Type B pancreatic cell (in vitro differentiated cells): ENCODE results near the gene AGXT2. TPM values are rescaled to one million over a fixed set of nuclear protein-coding genes. Genes with fewer than 3 reads are reported as not detected.

Source experiments
- DNase-seq: peaks from one replicate; pipeline ENCODE4 v3.0.0; 2021; ENCODE audit warnings: mixed read lengths; ENCODE audit not compliant: unreplicated experiment; ENCODE audit errors: extremely low spot score
- H3K27ac Mint-ChIP-seq: 2 replicates; pipeline ENCODE4 v1.8.0; 2021; ENCODE audit warnings: mild to moderate bottlenecking, mixed read lengths
- H3K27me3 Mint-ChIP-seq: 2 replicates; pipeline ENCODE4 v1.8.0; 2021; ENCODE audit warnings: mixed read lengths
- H3K36me3 Mint-ChIP-seq: 2 replicates; pipeline ENCODE4 v1.8.0; 2021; ENCODE audit warnings: mixed read lengths
- H3K4me1 Mint-ChIP-seq: one replicate; pipeline ENCODE4 v1.8.0; 2021; ENCODE audit warnings: mixed read lengths; ENCODE audit not compliant: unreplicated experiment
- H3K4me3 Mint-ChIP-seq: 2 replicates; pipeline ENCODE4 v1.8.0; 2021; ENCODE audit warnings: mild to moderate bottlenecking, mixed read lengths
- H3K9me3 Mint-ChIP-seq: 2 replicates; pipeline ENCODE4 v1.8.0; 2021; ENCODE audit warnings: mixed read lengths
- CTCF ChIP-seq: fragments of 200-600 bp; sonication (generic); conservative IDR thresholded peaks from 2 replicates; pipeline ENCODE4 v1.5.0; 2021; ENCODE audit warnings: antibody characterized with exemption, mild to moderate bottlenecking
- total RNA-seq: library from RNA; stranded (reverse); gene quantifications from 2 replicates; pipeline ENCODE4 v1.2.1, GENCODE V29; 2021; ENCODE audit warnings: low replicate concordance

AGXT2 gene
- total RNA-seq, 1 donor from 2014 or later = not detected

GRCh38 chr5:35092703-35093102, 45.0 kb upstream of the AGXT2 start:
- Mint-ChIP-seq H3K4me1 (no peaks in the 10 kb centered on the region), H3K27ac (no peak overlapping the region), H3K27me3 (no peaks in the 10 kb centered on the region), H3K36me3 (no peaks in the 10 kb centered on the region), H3K4me3 (no peak overlapping the region), H3K9me3 (no peaks in the 10 kb centered on the region)
- TF ChIP-seq CTCF = no peak
- DNase-seq = no peak

GRCh38 chr5:35091704-35092103, 44.0 kb upstream of the AGXT2 start:
- no peaks in the 10 kb centered on the region for H3K27me3 Mint-ChIP-seq
- no peak for DNase-seq
- no peaks in the 10 kb centered on the region for H3K4me1 Mint-ChIP-seq
- H3K27ac Mint-ChIP-seq = no peak overlapping the region
- no peak for TF ChIP-seq CTCF
- no peaks in the 10 kb centered on the region for H3K9me3 Mint-ChIP-seq
- H3K36me3 Mint-ChIP-seq = no peaks in the 10 kb centered on the region
- H3K4me3 Mint-ChIP-seq = no peak overlapping the region

GRCh38 chr5:35089334-35090314, 41.9 kb upstream of the AGXT2 start:
- peak; percentile 82 for TF ChIP-seq CTCF

GRCh38 chr5:35087991-35088390, 40.2 kb upstream of the AGXT2 start:
- H3K27me3 Mint-ChIP-seq = no peaks in the 10 kb centered on the region
- no peaks in the 10 kb centered on the region for H3K36me3 Mint-ChIP-seq
- H3K9me3 Mint-ChIP-seq = no peaks in the 10 kb centered on the region
- no peaks in the 10 kb centered on the region for H3K4me1 Mint-ChIP-seq
- no peak for DNase-seq
- no peak overlapping the region for H3K4me3 Mint-ChIP-seq
- no peak for TF ChIP-seq CTCF
- H3K27ac Mint-ChIP-seq = no peak overlapping the region

More at GRCh38 chr5:35089334-35090314, 41.9 kb upstream of the AGXT2 start:
- Mint-ChIP-seq H3K27me3 (no peaks in the 10 kb centered on the region), H3K36me3 (no peaks in the 10 kb centered on the region), H3K4me1 (no peaks in the 10 kb centered on the region), H3K9me3 (no peaks in the 10 kb centered on the region), H3K4me3 (no peak overlapping the region), H3K27ac (no peak overlapping the region)
- DNase-seq = no peak

GRCh38 chr5:35083150-35083549, 35.4 kb upstream of the AGXT2 start:
- Mint-ChIP-seq H3K36me3 (no peaks in the 10 kb centered on the region), H3K4me3 (no peak overlapping the region), H3K9me3 (no peaks in the 10 kb centered on the region), H3K4me1 (no peaks in the 10 kb centered on the region), H3K27me3 (no peaks in the 10 kb centered on the region), H3K27ac (no peak overlapping the region)
- no peak for TF ChIP-seq CTCF
- no peak for DNase-seq
